Muscle layer of colon (tissue), 2 donors: Measurements from ENCODE around the gene DUSP16.
"Not testable (repeated sequence)": the region's sequence is repeated elsewhere in the genome, so short reads cannot be mapped to it uniquely, and the experiment has no call there.

Experiments used
- H3K27ac ChIP-seq: one replicate; pipeline ENCODE4 v1.7.0; 2013; ENCODE audit warnings: low read depth, mild to moderate bottlenecking, low read length, moderate library complexity
- H3K27me3 ChIP-seq, 2 donors: one replicate each; pipeline ENCODE4 v1.7.0; 2013; ENCODE audit warnings: low read length in 2 of 2, mild to moderate bottlenecking in 2 of 2; ENCODE audit not compliant: insufficient read depth in 2 of 2, control insufficient read depth in 1 of 2
- H3K36me3 ChIP-seq: one replicate; pipeline ENCODE4 v1.7.0; 2013; ENCODE audit warnings: mild to moderate bottlenecking, low read length; ENCODE audit not compliant: insufficient read depth
- H3K4me1 ChIP-seq: one replicate; pipeline ENCODE4 v1.7.0; 2013; ENCODE audit warnings: mild to moderate bottlenecking, low read length; ENCODE audit not compliant: insufficient read depth
- H3K4me3 ChIP-seq, 2 donors: one replicate each; pipeline ENCODE4 v1.7.0; 2013; ENCODE audit warnings: low read length in 2 of 2, low read depth in 1 of 2, mild to moderate bottlenecking in 1 of 2, moderate library complexity in 1 of 2
- H3K9ac ChIP-seq: one replicate; pipeline ENCODE4 v1.7.0; 2013; ENCODE audit warnings: low read length
- H3K9me3 ChIP-seq: one replicate; pipeline ENCODE4 v1.7.0; 2013; ENCODE audit warnings: mild to moderate bottlenecking, low read length
- donor health status: abdominal sarcoma.
- donor health status: Adenocarcinoma of cecum.

Gene DUSP16

DNA sequence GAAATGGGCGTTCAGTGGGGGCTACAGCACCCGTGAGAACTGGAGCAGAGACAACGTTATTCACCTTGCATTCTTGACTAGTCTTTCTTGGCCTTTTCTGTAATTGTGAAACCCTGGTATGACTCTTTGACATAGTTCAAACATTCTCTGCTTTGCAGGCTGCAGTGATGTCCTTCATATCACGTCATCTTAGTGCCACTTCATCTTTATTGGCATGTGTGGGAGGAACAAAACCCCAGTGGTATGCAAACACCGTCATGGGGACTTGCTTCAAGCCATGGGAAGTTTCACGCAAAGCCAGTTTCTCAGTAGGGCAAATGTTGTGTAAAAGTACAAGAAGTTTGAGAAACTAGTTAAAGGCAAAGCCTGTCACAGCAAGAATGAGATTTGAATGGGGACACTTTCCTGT is 20.2 kb upstream of the DUSP16 start:
- H3K9ac ChIP-seq: no peak overlapping the region
- no peak overlapping the region for H3K27ac ChIP-seq

DNA sequence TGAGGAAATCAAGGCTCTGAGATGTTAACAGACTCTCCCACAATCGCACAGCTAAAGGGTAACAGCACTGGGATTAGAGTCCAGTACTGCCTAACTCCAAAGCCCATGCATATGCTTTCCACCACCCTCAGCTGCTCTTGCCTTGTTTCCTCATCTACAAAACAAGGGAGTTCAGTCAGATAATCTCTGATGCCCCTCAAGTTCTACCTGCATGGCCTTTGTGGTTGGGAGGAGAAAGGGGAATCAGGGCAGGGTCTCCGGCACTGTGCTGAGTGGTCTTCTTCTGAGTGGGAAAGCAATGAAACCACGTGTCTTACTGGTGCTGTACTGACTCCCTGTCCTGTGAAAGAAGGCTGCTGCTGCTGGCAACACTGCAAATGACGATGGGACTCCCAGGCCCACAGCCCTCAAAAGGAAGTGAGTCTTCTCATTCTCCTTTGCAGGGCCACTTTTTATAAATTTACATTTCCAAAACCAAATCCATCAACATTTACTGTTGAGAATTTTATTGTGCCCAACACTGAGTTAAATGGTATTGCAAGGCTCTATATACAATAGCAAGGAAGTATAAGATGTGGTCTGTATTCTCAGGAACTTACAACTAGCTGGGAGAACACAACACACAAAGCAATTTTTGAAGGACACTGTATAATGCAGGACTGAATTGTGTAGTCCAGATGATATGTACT is 19.7 kb upstream of the DUSP16 start:
- Histone ChIP-seq H3K4me3 (no peak overlapping the region), H3K9me3 (no peaks in the 10 kb centered on the region), H3K36me3 (no peaks in the 10 kb centered on the region), H3K9ac (no peak overlapping the region), H3K4me1 (no peaks in the 10 kb centered on the region), H3K27me3 (no peaks in the 10 kb centered on the region), H3K27ac (no peak overlapping the region)

More for the DNA sequence above, 20.2 kb upstream of the DUSP16 start:
- Histone ChIP-seq H3K4me3 (no peak overlapping the region), H3K27me3 (no peaks in the 10 kb centered on the region), H3K4me1 (no peaks in the 10 kb centered on the region), H3K36me3 (no peaks in the 10 kb centered on the region), H3K9me3 (no peaks in the 10 kb centered on the region)

DNA sequence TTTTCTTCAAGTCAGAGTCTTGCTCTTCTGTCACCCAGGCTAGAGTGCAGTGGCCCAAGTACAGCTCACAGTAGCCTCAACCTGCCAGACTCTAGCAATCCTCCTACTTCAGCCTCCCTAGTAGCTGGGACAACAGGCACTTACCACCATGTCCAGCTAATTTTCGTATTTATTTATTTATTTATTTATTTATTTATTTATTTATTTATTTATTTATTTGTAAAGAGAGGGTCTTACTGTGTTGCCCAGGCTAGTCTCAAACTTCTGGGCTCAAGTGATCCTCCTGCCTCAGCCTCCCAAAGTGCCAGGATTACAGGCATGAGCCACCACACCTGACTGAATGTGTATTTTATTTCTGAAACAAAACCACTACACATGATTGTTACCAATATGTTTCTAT is 18.1 kb upstream of the DUSP16 start:
- H3K27ac ChIP-seq, H3K36me3 ChIP-seq, H3K9ac ChIP-seq, H3K4me1 ChIP-seq, H3K27me3 ChIP-seq, H3K9me3 ChIP-seq, H3K4me3 ChIP-seq: not testable (repeated sequence)

DNA sequence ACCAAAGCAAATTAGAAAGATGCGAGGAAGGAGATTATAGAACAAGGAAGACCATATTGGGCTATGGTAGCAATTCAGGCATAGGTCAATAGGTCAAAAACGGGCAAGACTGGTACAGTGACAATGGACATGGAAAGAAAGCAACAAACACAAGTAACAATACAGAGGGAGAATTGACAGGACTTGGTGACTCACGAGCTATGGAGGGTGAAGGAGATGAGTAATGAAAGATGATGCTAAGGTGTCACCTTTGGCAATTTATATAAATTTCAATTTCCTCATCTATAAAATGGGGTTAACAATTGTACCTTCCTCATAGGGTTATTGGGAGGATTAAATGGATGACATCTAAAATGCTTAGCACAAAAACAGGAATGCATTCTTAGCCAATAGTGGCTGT is 15.1 kb upstream of the DUSP16 start:
- Histone ChIP-seq H3K27me3 (no peaks in the 10 kb centered on the region), H3K4me1 (no peaks in the 10 kb centered on the region), H3K9ac (no peak overlapping the region), H3K9me3 (no peaks in the 10 kb centered on the region), H3K4me3 (no peak overlapping the region), H3K36me3 (no peaks in the 10 kb centered on the region), H3K27ac (no peak overlapping the region)

DNA sequence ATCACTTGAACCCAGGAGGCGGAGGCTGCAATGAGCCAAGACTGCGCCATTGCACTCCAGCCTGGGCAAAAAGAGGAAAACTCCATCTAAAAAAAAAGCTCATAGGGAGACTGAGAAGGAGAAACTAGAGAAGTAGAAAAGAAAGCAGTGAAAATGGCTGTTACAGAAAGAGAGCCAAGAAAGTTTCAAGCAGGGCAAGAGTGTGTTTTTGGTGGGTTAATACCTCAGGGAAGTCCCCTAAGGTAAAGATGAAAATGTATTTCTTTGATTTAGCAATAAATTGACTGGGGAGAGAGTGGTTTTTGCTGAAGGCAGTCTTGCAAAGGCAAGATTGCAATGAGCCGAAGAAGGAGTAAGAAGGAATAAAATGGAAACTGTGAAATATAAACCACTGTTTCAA is 10.0 kb upstream of the DUSP16 start:
- H3K9ac ChIP-seq: no peak overlapping the region
- no peaks in the 10 kb centered on the region for H3K36me3 ChIP-seq
- no peaks in the 10 kb centered on the region for H3K27me3 ChIP-seq
- H3K27ac ChIP-seq: no peak overlapping the region
- no peaks in the 10 kb centered on the region for H3K4me1 ChIP-seq
- no peaks in the 10 kb centered on the region for H3K9me3 ChIP-seq
- no peak overlapping the region for H3K4me3 ChIP-seq

DNA sequence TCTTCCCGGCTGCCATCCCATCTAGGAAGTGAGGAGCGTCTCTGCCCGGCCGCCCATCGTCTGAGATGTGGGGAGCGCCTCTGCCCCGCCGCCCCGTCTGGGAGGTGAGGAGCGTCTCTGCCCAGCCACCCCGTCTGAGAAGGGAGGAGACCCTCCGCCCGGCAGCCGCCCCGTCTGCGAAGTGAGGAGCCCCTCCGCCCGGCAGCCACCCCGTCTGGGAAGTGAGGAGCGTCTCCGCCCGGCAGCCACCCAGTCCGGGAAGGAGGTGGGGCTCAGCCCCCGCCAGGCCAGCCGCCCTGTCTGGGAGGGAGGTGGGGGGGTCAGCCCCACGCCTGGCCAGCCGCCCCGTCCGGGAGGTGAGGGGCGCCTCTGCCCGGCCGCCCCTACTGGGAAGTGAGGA is 3.3 kb upstream of the DUSP16 start:
- H3K36me3 ChIP-seq, H3K4me3 ChIP-seq, H3K9ac ChIP-seq, H3K27ac ChIP-seq, H3K27me3 ChIP-seq, H3K9me3 ChIP-seq: not testable (repeated sequence)
- H3K4me1 ChIP-seq: peaks cover 12% of the 10 kb centered on the region

DNA sequence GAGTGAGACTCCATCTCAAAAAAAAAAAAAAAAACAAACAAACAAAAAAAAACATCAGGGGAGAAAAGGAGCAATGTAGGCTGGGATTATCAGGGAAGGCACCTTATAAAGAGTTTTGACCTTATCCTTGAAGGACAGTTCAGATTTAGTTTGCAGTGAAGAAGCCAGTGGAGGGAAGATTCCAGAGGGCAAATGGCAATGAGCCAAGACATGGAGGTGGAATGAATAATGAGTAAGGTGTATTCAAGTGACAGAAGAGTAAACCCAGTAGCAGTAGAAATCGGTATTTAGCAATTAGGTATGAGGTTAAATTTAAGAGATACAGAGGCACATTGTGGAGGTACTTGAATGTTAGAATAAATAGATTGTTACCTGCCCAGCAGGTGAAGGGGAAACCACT is 2.2 kb upstream of the DUSP16 start:
- no peaks in the 10 kb centered on the region for H3K9me3 ChIP-seq
- H3K9ac ChIP-seq: no peak overlapping the region
- H3K27me3 ChIP-seq: no peaks in the 10 kb centered on the region
- no peaks in the 10 kb centered on the region for H3K36me3 ChIP-seq
- no peak overlapping the region for H3K4me3 ChIP-seq
- H3K27ac ChIP-seq: no peak overlapping the region
- peaks cover 20% of the 10 kb centered on the region for H3K4me1 ChIP-seq

DNA sequence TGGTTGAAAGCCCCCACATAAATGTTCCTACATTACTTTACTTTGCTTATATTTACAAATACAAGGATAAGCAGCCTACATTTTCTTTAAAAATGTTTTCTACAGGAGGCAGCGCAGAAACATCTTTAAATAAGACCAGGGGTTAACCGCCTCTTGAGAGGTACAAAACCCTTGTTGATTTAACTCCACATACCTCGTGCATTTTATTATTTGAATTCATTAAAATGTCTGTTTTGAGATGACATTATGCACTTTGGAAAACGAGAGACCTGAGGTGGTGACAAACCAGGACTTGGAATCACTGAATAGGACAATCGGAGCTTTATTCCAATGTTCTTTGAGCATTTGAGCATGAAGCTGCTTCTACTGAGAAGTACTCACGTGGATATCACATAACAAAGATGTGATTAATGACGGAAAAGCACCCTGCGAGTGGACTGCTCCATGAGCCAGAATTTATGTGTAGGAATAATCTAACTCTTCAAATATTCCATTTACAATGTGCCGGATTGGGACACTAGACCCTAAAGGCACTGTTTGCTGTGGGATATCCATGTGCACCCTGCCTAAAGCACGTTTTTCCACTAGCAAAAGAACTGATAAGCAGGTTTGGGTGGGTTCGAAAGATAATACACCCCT is 746 bp upstream of the DUSP16 start:
- peak overlapping the region; percentile 92 for H3K9ac ChIP-seq
- peak overlapping the region; percentile 95 for H3K27ac ChIP-seq
- H3K27me3 ChIP-seq: no peaks in the 10 kb centered on the region
- H3K4me1 ChIP-seq: peaks cover 25% of the 10 kb centered on the region
- no peaks in the 10 kb centered on the region for H3K36me3 ChIP-seq
- H3K9me3 ChIP-seq: no peaks in the 10 kb centered on the region
- peak overlapping the region; percentile 64 for H3K4me3 ChIP-seq

DNA sequence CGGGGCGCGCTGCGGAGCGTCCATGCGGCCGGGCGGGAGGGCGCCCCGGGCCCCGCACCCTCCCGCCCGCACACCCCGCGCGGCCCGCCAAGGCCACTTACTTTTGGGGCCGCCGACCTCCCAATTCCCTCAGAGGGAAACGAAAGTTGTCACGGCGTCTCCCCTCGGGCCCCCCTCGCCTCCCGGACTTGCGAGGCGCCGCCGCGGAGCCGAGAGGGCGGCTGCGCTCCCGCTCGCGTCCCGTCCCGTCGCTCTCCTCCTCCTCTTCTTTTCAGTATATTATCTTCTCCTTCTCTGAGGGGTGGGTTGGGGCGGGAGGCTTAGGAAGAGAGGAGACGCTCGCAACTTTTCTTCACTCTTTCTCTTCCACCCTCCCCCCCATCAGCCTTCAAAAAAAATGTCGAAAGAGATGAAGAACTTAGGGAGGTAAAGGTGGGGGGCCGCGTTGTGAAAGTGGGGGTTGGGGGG is 613 bp downstream of the DUSP16 start:
- Histone ChIP-seq H3K27me3 (no peaks in the 10 kb centered on the region), H3K36me3 (no peaks in the 10 kb centered on the region), H3K4me1 (peaks cover 25% of the 10 kb centered on the region), H3K4me3 (peak overlapping the region; percentile 30 to 85), H3K9me3 (no peaks in the 10 kb centered on the region), H3K27ac (peak overlapping the region; percentile 79), H3K9ac (peak overlapping the region; percentile 94)

DNA sequence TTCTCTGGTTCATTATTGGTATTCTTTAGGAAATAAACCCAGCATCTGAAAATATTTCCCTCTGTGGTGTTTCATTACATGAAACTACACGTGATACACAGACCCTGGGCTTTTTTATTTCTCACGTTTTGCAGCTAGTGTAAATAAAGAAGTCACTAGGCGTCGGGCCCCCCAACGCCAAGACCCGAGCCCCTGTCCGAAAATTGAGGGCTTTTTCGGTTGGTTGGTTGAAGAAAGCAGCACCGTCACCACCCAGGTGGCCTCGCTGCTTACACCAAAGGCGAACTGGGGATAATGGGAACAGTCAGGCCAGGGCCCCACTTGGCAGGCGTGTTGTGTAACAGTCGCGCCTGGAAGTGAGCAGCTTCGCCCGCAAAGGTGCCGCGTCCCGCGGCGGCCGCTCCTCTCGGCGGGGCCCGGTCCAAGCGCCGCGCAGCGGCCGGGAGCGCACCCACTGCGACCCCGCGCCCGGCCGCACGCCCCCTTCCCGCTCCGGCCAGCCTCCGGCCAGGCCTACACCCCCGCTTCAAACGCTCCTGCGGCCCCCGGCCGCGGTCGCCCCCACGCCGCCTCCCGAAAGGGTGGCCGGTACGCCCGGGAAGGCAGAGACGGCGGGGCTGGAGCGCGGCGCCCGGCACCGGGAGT is 1.2 kb downstream of the DUSP16 start:
- Histone ChIP-seq H3K36me3 (no peaks in the 10 kb centered on the region), H3K27me3 (no peaks in the 10 kb centered on the region), H3K9ac (peak overlapping the region; percentile 94), H3K27ac (peak overlapping the region; percentile 79), H3K4me1 (peaks cover 25% of the 10 kb centered on the region), H3K4me3 (peak overlapping the region; percentile 30 to 85), H3K9me3 (no peaks in the 10 kb centered on the region)

DNA sequence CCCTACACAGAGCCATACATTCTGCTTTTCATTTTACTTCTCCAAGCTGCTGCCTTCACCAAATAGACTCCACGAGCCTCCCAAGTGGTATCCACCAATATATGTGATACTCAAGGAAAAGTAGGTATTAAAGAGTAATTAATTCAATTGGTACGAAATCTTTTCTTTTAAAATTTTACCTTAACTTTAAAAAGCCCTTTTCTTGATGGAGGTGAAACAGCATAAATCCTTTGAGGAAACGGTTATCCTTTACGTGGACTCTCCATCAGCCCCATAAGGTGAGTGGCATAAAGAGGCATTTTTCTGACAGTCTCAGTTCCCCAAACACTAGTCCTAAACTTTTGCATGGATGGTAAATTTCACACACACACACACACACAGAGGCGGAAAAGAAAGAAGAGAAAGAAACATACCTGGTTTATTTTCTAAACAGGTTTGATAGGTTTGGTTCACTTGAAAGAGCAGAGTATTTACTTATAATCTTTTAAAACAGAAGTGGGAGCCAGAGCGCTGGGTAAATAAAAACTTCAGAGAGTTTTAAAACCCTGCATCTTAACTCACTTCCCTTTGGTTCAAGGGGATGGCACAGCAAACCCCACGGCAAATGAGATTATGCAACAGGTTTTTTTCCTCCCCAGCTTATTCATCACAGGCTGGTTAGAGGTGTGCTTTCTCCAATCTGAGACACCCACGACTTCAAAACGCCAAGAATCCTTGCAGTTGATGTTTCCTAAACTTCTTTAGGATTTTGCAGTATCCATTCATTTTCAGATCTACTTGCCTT is 1.9 kb downstream of the DUSP16 start:
- Histone ChIP-seq H3K27me3 (no peaks in the 10 kb centered on the region), H3K27ac (peak overlapping the region; percentile 79), H3K9me3 (no peaks in the 10 kb centered on the region), H3K4me3 (peak overlapping the region; percentile 30 to 85), H3K9ac (peak overlapping the region; percentile 94), H3K4me1 (peaks cover 25% of the 10 kb centered on the region), H3K36me3 (no peaks in the 10 kb centered on the region)
